NCI-H2227 treated with DMSO at 0.1 percent for 48 hours (cell line): ENCODE results near the gene FAM43B.
"Not testable (repeated sequence)": the region's sequence is repeated elsewhere in the genome, so short reads cannot be mapped to it uniquely, and the experiment has no call there.

Experiments
- DNase-seq: peaks from one replicate; lab custom pipeline; 2025; lab: John Stamatoyannopoulos, UW

FAM43B gene, protein sequence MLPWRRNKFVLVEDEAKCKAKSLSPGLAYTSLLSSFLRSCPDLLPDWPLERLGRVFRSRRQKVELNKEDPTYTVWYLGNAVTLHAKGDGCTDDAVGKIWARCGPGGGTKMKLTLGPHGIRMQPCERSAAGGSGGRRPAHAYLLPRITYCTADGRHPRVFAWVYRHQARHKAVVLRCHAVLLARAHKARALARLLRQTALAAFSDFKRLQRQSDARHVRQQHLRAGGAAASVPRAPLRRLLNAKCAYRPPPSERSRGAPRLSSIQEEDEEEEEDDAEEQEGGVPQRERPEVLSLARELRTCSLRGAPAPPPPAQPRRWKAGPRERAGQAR

DNA sequence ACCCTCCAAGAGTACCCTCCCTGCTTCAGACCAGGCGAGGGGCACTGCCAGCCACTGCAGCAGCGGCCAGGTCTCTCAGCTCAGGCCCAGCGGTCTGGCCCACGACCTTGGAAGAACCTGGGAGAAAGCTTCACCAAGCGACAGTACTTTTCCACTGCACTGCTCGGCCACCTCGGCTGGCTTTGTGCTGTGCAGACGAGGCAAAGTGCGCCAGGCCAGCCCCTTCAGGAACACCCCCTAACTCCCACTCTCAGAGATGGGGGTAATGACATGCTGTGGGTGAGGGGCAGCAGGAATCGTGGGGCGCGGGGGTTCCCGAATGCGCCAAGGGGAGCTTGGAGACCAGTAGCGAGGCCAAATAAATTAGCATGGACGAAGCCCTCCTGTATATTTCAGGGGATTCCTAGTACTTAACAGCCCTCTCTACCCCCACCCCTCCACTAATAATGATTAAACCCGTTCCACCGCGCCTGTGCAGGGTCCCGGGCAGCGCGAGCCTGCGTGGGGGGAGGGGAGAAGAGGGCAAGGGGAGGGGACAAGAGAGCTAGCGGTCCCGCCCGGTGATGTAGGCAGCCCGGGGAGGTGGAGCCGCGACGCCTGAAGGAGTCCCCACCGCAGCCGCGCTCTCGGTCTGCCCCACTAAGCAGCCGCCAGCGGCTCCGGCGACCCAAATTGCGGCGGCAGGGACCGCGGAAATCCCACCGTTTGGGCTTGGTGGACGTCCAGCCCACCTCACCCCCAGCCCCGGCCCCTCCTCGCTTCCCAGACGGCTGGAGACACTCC lies at the start of gene FAM43B:
Gene FAM43B (plus strand): TSS at position 629 of the 783 bp plus-strand sequence. CDS start 401 bp downstream, outside the sequence.
- peak; percentile 86 for DNase-seq

DNA sequence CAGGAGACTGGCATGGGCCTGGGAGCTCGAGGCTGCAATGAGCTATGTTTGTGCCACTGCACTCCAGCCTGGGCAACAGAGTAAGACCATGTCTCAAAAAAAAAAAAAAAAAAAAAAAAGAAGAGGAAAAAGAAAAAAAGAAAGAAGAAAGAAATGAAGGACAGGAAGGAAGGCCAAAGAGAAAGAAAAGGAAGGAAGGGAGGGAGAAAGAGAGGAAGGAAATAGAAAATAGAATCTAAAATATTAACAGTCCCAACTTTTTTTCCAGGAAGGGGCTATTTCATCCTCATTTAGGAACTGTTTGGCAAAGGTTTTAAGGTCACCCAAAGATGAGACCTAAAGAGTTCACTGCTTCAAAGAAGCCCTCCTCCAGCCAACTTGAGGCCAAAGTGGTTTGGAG lies 46.9 kb upstream of the FAM43B start:
- no peak for DNase-seq

DNA sequence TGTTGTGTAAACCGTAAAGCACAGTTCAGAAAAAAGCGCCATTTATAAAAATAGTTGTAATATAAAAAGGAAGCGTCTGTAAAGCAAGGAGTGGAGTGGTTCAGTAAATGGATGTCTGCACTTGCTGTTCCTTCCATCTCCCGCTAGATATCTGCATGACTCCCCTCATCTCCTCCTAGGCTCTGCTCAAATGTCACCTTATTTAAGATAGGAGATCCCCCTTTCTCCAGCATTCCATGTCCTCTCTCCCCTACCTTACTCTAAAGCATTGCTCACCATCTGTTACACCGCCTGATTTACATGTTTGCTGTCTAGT lies 45.2 kb upstream of the FAM43B start:
- DNase-seq, result no peak

DNA sequence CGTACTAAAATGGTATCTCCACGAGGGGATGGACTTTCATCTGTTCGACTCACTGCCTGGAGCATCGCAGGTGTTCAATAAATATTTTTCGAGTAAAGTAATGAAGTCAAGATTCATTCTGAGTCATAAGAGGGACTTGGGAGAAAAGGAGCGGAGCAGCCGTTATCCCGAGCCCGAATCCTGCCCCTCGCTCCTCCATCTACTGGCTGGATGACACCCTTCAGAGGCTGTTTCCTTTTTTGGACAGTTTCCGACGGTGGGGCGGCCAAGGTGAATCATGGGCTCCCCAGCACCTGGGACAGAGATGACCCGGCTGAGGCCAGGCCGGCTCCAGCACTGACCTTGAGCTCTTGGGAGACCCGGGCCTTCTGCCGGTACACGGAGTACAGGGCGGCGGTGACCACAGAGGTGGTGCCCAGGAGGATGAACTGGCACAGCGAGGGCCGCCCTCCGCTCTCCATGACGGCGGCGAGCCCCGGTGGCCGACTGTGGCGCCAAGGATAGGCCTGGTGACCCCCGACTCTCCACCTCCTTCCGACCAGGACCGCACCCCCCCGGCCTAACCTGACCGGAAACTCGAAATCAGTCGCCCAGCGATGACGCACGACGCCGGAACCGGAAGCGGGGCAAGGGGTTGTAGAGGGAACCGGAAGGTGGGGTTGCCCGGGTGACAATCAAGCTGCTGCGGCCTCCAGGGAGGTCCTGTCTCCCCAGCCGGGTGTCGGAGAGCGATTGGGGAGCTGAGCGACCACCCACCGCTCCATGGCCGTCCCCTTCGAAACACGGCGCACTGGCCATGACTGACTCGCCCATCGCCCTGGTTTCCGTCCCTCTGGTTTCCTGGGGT lies 44.6 kb upstream of the FAM43B start, which contains the start of gene MUL1:
Gene MUL1 (minus strand): TSS at position 588 of the 847 bp plus-strand sequence. CDS start 127 bp downstream, at position 461.
- peak; percentile 85 for DNase-seq

DNA sequence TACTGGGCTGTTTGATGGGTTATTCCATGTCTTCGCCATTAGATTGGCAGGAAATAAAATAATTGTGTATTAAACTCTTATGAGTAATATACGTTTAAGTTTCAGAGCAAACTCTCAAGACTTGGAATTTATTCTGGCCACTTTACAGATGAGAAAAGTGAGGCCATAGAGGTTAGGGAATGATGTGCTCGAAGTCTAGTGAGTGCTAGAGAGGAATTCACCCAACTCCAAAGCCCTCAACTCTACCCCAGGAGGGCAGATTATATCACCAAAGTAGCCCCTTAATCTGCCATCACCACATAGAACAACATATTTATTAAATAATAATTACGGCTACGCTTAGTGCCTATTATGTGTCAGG lies 44.0 kb upstream of the FAM43B start:
- DNase-seq, result no peak

DNA sequence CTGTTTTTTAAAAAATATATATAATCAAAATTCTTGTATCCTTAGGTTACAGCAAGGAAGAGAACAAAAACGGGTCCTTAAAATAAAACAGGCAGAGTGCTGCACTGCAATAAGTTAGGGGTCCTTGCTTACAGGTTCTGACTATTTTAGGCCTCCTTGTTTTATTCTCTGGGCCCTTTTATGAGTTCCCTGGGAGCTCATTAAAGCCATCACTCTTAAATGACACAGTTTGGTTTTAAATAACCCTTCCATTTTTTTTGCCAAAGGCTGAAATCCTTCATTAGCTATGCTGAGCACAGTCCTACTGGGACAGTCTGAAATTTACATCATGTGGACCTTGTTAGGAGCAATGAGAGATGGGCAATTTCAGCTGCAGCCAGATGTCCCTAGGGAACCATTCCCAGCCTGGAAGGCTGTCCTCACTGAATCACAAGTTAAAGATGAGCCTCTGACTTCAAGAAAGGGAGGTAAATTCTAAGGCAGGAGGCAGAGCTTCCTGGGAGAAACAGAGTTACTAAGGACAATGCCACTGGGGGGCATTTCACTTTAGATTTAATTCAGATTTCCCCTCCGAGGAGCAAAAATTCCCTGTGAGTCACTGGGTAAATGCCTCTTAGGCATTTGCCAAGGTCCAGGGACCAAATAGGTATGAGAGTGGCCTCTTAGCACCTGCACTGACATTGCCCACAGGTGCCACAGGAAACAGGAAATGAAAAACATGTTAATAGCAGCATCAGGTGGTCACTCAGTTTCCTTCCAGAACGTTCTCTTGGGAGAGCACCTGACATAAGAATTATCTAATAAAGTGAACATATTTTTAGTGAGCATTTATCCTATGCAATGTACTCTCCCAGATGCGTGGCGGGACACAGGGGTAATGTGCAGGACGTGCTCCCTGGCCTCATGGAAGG lies 40.6 kb upstream of the FAM43B start:
- DNase-seq, result no peak

DNA sequence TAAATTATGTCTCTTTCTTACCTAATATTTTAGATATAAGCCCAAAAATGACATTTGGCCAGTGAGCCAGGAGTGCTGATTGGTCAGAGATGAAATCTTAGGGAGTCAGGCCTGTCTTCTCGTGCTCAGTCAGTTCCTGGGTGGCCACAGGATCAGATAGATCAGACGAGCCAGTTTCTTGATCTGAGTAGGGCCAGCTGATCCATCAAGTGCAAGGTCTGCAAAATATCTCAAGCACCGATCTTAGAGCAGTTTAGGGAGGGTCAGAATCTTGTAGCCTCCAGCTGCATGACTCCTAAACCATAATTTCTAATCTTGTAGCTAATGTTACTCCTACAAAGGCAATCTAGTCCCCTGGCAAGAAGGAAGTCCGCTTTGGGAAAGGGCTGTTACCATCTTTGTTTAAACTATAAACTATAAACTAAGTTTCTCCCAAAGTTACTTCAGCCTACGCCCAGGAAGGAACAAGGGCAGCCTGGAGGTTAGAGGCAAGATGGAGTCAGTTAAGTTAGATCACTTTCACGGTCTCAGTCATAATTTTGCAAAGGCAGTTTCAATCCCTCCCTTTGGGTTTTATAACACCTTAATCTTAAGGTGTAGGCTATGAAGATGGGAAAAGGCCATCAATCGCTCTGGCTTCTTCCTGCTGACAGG lies 32.6 kb upstream of the FAM43B start:
- DNase-seq, result not testable (repeated sequence)

DNA sequence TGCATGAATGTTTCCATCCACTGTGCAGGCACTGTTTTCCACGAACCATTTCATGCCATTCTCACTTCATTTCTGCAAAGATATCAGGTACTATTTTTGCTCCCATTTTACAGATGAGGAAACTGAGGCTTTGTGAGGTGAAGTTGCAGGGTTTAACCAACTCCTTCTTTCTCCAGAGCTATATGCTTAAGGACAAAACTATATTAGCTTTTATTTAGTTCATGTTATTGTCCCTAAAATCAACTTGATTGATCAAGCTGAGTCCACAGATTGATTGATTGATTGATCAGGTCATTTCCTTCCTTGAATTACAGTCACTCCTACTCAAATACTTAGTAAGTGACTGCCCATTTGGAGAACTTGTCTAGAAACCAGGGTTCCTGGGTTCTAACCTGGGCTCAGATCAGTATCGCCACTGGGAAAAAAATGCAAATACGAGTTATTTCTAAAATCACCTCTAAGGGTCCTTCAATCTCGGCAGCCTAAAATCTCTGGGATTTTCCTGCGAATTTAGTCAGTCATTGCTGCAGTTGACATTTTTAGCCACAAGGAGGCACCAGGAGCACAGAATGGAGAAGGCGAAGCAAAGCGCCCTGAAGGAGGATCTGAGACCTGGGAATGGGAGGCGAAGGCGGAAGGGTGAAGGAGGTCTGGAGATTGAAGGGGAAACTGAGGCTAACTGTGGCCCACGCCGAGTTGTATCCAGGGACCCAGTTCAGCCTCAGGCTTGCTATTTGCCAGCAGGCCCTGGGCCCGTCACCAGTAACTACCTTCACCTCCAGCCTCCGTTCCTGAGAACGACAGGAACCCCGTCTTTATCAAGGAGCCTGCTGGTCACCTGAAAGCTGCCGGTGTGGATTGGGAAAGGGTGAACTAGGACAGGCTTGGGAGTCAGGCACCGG lies 30.2 kb upstream of the FAM43B start:
- DNase-seq, result peak; percentile 85

DNA sequence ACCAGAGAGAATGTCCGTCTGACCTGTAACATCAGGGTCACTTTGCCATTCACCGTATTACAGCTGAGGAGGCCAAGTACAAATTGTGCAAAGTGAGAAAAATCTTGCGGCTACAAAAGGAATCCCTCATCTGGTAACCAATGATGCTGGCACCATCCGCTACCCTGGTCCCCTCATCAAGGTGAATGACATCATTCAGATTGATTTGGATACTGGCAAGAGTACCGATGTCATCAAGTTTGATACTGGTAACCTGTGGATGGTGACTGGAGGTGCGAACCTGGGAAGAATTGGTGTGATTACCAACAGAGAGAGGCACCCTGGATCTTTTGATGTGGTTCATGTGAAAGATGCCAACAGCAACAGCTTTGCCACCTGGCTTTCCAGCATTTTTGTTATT lies 26.1 kb upstream of the FAM43B start:
- DNase-seq, result no peak

DNA sequence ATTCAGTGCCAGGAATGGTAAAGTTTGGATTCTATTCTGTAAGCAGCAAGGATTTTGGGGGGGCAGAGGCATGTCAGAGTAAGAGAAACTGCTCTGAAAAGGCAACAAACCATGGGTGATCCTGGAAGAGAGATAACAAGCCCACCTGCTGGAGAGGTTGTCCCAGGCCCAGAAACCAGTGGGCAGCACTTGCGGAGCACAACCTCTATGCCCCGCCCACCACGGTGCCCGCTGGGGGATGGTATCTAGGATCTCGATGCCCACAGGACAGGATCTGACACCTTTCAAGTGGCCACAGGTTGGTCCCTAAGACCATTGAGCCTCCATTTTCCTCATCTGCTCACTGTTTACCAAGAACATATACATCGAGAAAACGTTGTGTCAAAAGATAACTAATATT lies 24.2 kb upstream of the FAM43B start:
- DNase-seq, result no peak

DNA sequence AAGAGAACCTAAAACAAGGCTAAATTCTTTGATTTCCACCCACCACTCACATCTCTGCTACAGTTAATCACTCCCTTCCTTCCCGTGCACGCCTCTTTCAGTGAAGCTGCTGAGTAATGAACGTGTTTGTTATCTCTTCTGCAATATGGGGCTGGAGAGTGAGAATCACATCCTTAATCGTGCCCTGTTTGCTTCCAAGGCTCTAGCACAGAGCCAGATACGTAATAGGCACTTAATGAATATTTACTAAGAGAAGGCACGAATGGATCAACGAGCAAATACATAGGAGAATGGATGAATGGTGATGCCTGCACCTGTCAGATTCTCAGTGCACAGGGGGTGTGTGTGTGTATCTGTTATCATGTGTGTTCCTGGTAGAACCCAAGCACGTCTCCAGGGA lies 22.1 kb upstream of the FAM43B start:
- no peak for DNase-seq

DNA sequence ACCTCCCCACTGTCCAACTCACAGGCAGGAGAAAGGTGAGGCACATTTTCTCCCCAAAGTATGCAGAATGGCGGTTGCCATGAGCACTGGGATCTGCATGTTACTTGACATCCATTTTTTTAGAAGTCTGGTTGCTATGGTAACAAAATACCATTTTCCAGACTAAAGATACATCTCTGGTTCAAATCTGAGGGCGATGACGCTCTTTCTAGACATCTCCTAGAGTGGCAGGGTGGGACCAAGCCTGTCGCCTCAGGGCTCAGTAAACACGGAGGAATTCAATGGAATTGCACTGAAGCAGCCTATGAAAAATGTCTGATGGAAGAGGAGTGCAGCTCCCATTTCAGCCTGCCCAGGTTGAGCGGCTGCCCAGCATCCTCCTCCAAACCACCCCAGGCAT lies 21.5 kb upstream of the FAM43B start:
- no peak for DNase-seq

DNA sequence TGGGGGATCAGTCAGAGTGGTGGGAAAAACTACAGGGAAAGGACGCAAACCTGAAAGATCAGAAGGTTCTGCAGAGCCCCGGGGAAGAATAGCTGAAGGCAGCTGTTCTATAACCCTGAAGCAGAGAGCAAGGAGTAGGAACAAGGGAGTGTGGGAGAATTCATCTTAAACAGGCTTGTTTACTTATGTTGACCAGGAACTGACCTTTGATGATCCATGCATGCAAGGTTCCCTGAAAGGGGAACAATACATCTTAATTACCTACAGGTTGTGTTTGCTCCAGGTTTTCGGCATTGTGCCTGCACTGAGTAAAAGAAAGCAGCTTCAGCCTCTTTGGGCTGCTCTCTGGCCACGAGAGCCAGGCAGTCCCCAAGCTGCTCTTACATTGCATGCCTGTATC lies 18.7 kb upstream of the FAM43B start:
- no peak for DNase-seq

DNA sequence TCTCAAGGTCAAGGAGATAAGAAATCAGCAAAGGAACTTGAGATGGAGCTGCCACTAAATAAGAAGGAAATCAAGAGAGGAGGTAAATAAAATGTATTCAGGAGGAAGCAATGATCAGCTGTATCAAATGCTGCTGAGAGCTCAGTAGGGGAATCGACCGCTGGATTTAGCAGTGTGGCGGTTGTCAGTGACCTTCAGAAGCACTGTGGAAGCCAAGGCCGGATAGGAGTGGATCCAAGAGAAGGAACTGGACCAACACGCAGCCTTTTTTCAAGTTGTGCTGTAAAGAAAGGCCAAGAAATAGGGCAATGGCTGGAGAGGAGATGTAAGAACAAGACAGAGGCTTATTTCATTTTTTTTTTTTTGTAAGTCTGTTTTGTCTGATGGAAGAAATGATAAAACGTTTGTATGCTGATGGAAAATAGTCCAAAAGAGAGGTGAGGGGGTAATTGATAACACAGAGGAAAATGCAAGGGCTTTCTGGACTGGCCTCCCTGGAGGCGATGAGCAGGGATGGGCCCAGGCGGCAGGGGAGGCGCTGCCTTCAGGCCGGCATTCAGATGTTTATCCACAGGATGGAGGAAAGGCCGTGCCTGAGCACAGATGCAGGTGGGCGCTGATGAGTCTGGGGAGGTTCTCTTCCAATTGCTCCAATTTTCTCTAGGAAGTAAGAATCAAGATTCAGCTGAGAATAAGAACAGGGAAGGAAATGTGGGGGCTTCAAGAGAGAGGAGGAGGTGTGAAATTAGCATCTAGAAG lies 17.5 kb upstream of the FAM43B start:
- no peak for DNase-seq

DNA sequence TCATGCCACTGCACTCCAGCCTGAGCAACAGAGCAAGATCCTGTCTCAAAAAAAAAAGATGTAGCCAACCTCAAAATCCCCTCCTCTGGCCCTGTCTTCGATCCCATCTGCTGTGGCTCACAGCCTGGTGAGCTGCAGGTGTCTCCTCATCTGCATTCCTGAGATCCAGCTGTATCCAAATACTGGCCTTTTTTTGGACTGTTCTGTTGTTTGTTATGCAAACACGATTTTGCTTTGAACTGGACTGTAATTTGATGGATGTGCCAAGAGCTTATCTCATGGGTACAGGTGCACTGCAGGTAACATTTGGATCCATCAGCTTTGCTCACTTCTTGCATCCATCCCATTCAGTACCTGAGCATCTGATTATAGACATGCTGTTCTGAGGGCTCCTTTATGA lies 14.1 kb upstream of the FAM43B start:
- no peak for DNase-seq

DNA sequence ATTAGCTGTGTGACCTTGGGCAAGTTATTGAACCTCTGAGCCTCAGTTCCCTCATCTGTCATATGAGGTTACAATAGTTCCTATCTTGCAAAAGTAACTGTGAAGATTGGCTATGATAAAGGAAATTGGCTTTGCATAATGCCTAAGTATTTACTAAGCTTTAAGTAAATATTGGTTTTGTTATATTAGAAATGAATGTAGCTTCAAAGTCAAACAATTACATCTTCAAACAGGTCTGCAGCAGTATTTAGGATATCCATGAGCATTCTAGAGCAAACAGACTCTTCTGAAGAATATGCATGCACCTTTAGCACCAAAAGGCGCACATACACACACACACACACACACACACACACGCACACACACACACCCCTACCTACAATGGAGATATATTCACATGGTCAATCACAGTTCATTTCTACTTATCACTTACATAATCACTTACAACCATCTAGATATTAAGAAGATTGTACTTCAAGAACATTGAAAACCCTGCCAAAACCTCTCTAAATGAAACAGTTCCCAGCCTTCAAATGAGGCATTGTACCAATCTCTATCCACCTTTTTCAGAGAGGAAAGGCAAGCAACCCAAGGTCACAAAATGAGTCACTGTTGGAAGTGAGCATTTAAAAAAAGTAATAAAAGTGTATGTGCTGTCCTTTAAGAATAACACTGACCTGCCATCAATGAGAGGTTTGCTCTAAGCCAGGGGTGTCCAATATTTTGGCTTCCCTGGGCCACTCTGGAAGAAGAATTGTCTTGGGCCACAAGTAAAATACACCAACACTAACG lies 13.4 kb upstream of the FAM43B start:
- no peak for DNase-seq

DNA sequence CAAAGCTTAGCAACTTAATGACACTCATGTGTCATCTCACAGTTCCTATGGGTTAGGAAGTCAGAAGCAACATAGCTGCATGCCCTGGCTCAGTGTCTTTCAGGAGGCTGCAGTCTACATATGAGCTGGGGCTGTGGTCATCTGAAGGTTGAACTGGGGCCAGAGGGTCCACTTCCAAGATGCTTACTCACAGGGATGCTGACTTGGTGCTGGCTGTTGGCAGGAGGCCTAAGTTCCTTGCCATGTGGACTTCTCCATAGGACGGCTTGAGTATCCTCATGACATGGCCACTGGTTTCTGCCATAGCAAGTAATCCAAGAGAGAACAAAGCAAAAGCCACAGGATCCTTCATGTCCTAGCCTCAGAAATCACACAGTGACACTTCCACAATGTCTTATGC lies 12.1 kb upstream of the FAM43B start:
- no peak for DNase-seq

DNA sequence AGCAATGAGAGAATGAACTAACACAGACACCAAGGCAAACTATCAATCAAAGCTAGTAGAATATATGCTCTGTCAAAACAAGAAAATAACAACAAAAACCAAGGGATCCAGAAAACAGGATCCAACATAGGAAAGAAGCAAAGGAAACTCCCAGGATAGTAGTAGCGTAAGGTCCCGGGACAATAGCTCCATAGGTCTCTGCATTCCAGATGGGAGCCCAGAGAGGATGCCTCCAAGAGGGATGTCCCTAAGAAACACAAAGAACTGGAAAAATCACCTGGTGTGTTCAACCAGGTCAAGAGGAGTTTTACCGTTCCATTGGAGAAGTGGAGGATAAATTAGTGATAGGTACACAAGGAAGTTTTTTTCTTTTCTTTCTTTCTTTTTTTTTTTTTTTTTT lies 5.7 kb upstream of the FAM43B start:
- no peak for DNase-seq
